ENCODE measurements around the gene STARD3NL. TPM values are rescaled to one million over a fixed set of nuclear protein-coding genes. Genes with fewer than 3 reads are reported as not detected.
A peak's percentile ranks its signal among the peaks of the same experiment; 100 is the strongest.

STARD3NL gene
- total and polyA plus RNA-seq, 2 experiments from 2014 or later = 55.1 to 55.3 TPM

DNA sequence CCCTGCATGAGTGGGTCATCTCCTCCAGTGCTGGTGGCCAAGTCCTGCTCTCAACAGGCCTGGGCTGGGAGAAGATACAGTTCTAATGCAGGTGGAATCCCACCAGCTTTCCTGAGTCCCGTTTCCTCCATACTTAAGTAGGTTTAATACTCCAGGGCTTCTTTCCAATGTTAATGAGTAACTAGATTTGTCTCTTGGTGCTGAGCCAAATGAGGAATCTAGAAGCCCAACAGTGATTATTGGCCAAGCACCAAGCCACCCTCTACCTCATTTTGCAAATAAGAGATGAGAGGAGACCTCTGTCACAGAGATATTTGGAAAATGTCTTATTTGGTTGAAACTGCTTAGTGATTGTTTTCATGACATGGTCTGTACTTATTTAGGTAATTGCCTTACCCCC, 37.1 kb downstream of the STARD3NL start:
- H3K36me3 ChIP-seq (ENCODE audit: insufficient read depth) = peaks cover 1% of the 10 kb centered on the region
- H3K9me2 ChIP-seq (ENCODE audit: insufficient read depth) = no peaks in the 10 kb centered on the region
- peaks cover 31% of the 10 kb centered on the region for H3K4me1 ChIP-seq (ENCODE audit: insufficient read depth)
- H4K20me1 ChIP-seq (replicated peaks; ENCODE audit: insufficient read depth) = no peaks in the 10 kb centered on the region
- Mint-ChIP-seq H3K27ac (peak overlapping the region; percentile 59; the same call in 1 of the 2 replicates), H3K4me1 (peaks cover 31% of the 10 kb centered on the region), H3K9me3 (no peaks in the 10 kb centered on the region), H3K4me3 (no peak overlapping the region), H3K27me3 (ENCODE audit: insufficient read depth, low read depth, poor library complexity) (peaks cover 6% of the 10 kb centered on the region), H3K36me3 (ENCODE audit: low read depth) (peaks cover 17% of the 10 kb centered on the region)
- no peak overlapping the region for H3K4me3 ChIP-seq
- no peak overlapping the region for H3K4me2 ChIP-seq
- TF ChIP-seq, protein P1, sequence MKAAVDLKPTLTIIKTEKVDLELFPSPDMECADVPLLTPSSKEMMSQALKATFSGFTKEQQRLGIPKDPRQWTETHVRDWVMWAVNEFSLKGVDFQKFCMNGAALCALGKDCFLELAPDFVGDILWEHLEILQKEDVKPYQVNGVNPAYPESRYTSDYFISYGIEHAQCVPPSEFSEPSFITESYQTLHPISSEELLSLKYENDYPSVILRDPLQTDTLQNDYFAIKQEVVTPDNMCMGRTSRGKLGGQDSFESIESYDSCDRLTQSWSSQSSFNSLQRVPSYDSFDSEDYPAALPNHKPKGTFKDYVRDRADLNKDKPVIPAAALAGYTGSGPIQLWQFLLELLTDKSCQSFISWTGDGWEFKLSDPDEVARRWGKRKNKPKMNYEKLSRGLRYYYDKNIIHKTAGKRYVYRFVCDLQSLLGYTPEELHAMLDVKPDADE (IDR thresholded peaks at IDR 0.05) = no peak
- TF ChIP-seq POLR2AphosphoS5 (IDR thresholded peaks at IDR 0.05; ENCODE audit: low read depth) (no peak), ZNF114 (CRISPR knock-in tag; IDR thresholded peaks at IDR 0.05) (no peak), STAT1 (IDR thresholded peaks at IDR 0.05; ENCODE audit: unreplicated experiment) (no peak), CREB1 (CRISPR knock-in tag; IDR thresholded peaks at IDR 0.05; ENCODE audit: low read depth) (no peak), EZH2phosphoT487 (IDR thresholded peaks at IDR 0.05; ENCODE audit: unreplicated experiment) (no peak), JUNB (IDR thresholded peaks at IDR 0.05; ENCODE audit: unreplicated experiment) (no peak), NANOG (IDR thresholded peaks at IDR 0.05; ENCODE audit: borderline replicate concordance) (no peak), ZNF331 (CRISPR knock-in tag; IDR thresholded peaks at IDR 0.05; ENCODE audit: low read depth) (no peak), EZH2 (IDR thresholded peaks at IDR 0.05; ENCODE audit: low read depth, unreplicated experiment) (no peak)
- TF ChIP-seq, protein P2, sequence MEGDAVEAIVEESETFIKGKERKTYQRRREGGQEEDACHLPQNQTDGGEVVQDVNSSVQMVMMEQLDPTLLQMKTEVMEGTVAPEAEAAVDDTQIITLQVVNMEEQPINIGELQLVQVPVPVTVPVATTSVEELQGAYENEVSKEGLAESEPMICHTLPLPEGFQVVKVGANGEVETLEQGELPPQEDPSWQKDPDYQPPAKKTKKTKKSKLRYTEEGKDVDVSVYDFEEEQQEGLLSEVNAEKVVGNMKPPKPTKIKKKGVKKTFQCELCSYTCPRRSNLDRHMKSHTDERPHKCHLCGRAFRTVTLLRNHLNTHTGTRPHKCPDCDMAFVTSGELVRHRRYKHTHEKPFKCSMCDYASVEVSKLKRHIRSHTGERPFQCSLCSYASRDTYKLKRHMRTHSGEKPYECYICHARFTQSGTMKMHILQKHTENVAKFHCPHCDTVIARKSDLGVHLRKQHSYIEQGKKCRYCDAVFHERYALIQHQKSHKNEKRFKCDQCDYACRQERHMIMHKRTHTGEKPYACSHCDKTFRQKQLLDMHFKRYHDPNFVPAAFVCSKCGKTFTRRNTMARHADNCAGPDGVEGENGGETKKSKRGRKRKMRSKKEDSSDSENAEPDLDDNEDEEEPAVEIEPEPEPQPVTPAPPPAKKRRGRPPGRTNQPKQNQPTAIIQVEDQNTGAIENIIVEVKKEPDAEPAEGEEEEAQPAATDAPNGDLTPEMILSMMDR (conservative IDR thresholded peaks at IDR 0.05; ENCODE audit: low read depth in 2 of 2) = no peak
- TF ChIP-seq, protein P3, sequence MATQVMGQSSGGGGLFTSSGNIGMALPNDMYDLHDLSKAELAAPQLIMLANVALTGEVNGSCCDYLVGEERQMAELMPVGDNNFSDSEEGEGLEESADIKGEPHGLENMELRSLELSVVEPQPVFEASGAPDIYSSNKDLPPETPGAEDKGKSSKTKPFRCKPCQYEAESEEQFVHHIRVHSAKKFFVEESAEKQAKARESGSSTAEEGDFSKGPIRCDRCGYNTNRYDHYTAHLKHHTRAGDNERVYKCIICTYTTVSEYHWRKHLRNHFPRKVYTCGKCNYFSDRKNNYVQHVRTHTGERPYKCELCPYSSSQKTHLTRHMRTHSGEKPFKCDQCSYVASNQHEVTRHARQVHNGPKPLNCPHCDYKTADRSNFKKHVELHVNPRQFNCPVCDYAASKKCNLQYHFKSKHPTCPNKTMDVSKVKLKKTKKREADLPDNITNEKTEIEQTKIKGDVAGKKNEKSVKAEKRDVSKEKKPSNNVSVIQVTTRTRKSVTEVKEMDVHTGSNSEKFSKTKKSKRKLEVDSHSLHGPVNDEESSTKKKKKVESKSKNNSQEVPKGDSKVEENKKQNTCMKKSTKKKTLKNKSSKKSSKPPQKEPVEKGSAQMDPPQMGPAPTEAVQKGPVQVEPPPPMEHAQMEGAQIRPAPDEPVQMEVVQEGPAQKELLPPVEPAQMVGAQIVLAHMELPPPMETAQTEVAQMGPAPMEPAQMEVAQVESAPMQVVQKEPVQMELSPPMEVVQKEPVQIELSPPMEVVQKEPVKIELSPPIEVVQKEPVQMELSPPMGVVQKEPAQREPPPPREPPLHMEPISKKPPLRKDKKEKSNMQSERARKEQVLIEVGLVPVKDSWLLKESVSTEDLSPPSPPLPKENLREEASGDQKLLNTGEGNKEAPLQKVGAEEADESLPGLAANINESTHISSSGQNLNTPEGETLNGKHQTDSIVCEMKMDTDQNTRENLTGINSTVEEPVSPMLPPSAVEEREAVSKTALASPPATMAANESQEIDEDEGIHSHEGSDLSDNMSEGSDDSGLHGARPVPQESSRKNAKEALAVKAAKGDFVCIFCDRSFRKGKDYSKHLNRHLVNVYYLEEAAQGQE (IDR thresholded peaks at IDR 0.05; ENCODE audit: unreplicated experiment) = no peak
- TF ChIP-seq, protein P4, sequence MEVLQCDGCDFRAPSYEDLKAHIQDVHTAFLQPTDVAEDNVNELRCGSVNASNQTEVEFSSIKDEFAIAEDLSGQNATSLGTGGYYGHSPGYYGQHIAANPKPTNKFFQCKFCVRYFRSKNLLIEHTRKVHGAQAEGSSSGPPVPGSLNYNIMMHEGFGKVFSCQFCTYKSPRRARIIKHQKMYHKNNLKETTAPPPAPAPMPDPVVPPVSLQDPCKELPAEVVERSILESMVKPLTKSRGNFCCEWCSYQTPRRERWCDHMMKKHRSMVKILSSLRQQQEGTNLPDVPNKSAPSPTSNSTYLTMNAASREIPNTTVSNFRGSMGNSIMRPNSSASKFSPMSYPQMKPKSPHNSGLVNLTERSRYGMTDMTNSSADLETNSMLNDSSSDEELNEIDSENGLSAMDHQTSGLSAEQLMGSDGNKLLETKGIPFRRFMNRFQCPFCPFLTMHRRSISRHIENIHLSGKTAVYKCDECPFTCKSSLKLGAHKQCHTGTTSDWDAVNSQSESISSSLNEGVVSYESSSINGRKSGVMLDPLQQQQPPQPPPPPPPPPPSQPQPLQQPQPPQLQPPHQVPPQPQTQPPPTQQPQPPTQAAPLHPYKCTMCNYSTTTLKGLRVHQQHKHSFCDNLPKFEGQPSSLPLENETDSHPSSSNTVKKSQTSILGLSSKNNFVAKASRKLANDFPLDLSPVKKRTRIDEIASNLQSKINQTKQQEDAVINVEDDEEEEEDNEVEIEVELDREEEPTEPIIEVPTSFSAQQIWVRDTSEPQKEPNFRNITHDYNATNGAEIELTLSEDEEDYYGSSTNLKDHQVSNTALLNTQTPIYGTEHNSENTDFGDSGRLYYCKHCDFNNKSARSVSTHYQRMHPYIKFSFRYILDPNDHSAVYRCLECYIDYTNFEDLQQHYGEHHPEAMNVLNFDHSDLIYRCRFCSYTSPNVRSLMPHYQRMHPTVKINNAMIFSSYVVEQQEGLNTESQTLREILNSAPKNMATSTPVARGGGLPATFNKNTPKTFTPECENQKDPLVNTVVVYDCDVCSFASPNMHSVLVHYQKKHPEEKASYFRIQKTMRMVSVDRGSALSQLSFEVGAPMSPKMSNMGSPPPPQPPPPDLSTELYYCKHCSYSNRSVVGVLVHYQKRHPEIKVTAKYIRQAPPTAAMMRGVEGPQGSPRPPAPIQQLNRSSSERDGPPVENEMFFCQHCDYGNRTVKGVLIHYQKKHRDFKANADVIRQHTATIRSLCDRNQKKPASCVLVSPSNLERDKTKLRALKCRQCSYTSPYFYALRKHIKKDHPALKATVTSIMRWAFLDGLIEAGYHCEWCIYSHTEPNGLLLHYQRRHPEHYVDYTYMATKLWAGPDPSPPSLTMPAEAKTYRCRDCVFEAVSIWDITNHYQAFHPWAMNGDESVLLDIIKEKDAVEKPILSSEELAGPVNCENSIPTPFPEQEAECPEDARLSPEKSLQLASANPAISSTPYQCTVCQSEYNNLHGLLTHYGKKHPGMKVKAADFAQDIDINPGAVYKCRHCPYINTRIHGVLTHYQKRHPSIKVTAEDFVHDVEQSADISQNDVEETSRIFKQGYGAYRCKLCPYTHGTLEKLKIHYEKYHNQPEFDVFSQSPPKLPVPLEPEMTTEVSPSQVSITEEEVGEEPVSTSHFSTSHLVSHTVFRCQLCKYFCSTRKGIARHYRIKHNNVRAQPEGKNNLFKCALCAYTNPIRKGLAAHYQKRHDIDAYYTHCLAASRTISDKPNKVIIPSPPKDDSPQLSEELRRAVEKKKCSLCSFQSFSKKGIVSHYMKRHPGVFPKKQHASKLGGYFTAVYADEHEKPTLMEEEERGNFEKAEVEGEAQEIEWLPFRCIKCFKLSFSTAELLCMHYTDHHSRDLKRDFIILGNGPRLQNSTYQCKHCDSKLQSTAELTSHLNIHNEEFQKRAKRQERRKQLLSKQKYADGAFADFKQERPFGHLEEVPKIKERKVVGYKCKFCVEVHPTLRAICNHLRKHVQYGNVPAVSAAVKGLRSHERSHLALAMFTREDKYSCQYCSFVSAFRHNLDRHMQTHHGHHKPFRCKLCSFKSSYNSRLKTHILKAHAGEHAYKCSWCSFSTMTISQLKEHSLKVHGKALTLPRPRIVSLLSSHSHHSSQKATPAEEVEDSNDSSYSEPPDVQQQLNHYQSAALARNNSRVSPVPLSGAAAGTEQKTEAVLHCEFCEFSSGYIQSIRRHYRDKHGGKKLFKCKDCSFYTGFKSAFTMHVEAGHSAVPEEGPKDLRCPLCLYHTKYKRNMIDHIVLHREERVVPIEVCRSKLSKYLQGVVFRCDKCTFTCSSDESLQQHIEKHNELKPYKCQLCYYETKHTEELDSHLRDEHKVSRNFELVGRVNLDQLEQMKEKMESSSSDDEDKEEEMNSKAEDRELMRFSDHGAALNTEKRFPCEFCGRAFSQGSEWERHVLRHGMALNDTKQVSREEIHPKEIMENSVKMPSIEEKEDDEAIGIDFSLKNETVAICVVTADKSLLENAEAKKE (CRISPR knock-in tag; IDR thresholded peaks at IDR 0.05) = no peak
- ATAC-seq (no peak), DNase-seq (ENCODE audit: low spot score) (no peak)
- no peak overlapping the region for H2AFZ ChIP-seq
- no peaks in the 10 kb centered on the region for H3F3A ChIP-seq (replicated peaks; ENCODE audit: low read depth)
- no peaks in the 10 kb centered on the region for H3K27me3 ChIP-seq (ENCODE audit: insufficient read depth)
- H3K79me2 ChIP-seq (replicated peaks; ENCODE audit: insufficient read depth) = peaks cover 2% of the 10 kb centered on the region; the same call in 1 of the 2 replicates
- H3K27ac ChIP-seq (ENCODE audit: low read depth) = no peak overlapping the region
